ENCODE data around the gene CACNG1.

DNA sequence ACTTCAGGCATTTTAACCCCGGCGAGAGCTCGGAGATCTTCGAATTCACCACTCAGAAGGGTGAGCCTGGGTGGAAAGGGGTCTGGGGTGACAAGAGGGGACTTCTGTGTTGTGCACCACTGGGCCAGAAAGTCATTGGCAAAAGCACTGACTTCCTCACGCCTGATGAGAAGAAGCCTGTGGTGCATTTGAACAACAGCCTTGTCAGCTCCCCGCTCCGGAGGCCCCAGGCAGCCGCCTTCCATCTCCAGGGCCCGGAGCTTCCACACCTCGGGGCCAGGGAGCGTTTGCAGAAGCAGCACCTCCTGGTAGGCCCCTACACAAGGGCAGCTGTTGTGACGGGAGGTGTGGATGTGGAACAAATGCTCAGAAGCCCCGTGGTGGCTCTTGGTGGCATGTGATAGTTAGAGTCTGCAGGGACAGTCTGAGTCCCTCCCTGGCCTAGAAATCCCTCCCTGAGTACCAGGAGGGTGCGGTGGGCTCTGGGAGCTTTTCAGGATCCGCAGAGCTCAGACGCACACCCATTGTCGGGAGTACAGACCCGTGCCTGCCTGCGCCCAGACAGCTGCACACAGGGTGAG lies 9.7 kb downstream of the CACNG1 start:
- TF ChIP-seq, protein P1, sequence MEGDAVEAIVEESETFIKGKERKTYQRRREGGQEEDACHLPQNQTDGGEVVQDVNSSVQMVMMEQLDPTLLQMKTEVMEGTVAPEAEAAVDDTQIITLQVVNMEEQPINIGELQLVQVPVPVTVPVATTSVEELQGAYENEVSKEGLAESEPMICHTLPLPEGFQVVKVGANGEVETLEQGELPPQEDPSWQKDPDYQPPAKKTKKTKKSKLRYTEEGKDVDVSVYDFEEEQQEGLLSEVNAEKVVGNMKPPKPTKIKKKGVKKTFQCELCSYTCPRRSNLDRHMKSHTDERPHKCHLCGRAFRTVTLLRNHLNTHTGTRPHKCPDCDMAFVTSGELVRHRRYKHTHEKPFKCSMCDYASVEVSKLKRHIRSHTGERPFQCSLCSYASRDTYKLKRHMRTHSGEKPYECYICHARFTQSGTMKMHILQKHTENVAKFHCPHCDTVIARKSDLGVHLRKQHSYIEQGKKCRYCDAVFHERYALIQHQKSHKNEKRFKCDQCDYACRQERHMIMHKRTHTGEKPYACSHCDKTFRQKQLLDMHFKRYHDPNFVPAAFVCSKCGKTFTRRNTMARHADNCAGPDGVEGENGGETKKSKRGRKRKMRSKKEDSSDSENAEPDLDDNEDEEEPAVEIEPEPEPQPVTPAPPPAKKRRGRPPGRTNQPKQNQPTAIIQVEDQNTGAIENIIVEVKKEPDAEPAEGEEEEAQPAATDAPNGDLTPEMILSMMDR (IDR thresholded peaks at IDR 0.05; ENCODE audit: poor library complexity, severe bottlenecking), result no peak
- TF ChIP-seq RAD21 (conservative IDR thresholded peaks at IDR 0.05) (no peak), EP300 (conservative IDR thresholded peaks at IDR 0.05; ENCODE audit: poor library complexity, severe bottlenecking) (no peak), TAF1 (IDR thresholded peaks at IDR 0.05; ENCODE audit: low read depth) (no peak), POLR2AphosphoS5 (IDR thresholded peaks at IDR 0.05) (no peak), EZH2 (IDR thresholded peaks at IDR 0.05; ENCODE audit: borderline replicate concordance, insufficient read depth, low read length, poor library complexity, severe bottlenecking) (no peak)
- TF ChIP-seq, protein P2, sequence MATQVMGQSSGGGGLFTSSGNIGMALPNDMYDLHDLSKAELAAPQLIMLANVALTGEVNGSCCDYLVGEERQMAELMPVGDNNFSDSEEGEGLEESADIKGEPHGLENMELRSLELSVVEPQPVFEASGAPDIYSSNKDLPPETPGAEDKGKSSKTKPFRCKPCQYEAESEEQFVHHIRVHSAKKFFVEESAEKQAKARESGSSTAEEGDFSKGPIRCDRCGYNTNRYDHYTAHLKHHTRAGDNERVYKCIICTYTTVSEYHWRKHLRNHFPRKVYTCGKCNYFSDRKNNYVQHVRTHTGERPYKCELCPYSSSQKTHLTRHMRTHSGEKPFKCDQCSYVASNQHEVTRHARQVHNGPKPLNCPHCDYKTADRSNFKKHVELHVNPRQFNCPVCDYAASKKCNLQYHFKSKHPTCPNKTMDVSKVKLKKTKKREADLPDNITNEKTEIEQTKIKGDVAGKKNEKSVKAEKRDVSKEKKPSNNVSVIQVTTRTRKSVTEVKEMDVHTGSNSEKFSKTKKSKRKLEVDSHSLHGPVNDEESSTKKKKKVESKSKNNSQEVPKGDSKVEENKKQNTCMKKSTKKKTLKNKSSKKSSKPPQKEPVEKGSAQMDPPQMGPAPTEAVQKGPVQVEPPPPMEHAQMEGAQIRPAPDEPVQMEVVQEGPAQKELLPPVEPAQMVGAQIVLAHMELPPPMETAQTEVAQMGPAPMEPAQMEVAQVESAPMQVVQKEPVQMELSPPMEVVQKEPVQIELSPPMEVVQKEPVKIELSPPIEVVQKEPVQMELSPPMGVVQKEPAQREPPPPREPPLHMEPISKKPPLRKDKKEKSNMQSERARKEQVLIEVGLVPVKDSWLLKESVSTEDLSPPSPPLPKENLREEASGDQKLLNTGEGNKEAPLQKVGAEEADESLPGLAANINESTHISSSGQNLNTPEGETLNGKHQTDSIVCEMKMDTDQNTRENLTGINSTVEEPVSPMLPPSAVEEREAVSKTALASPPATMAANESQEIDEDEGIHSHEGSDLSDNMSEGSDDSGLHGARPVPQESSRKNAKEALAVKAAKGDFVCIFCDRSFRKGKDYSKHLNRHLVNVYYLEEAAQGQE (IDR thresholded peaks at IDR 0.05; ENCODE audit: borderline replicate concordance), result no peak

All from neural cell (in vitro differentiated cells).